ENCODE results near the gene ADSS2. TPM values are rescaled to one million over a fixed set of nuclear protein-coding genes. Genes with fewer than 3 reads are reported as not detected.
"Not testable (repeated sequence)": the region's sequence is repeated elsewhere in the genome, so short reads cannot be mapped to it uniquely, and the experiment has no call there.

The ADSS2 gene
- total RNA-seq, 1 experiment from 2014 or later = 73.9 TPM

GRCh38 chr1:244381878-244382565 lies 69.7 kb downstream of the ADSS2 start:
- H3K36me3 Mint-ChIP-seq (ENCODE audit: insufficient read depth, unreplicated experiment) = no peaks in the 10 kb centered on the region

DNA sequence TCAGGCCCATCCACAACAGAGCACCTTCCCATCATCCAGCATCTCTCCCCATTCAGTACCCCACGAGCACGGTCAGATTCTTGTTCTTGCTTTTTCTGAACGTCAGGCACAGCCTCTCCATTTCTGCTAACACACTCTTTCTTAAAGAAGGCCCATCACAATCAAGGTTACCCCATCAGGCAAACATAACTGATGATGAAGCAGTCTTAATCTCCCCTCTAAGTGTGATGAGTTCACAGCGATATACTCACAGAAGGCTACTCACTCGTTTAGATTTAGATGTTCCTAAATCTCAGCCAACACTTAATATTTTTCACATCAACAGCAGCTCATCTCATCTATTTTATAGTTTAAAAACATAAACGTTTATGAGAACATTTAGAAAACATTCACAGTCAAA lies 75.6 kb downstream of the ADSS2 start:
- POLR2A ChIA-PET = no interaction called here
- CTCF ChIA-PET = no interaction called here
- H3K4me1 ChIP-seq = no peaks in the 10 kb centered on the region
- Mint-ChIP-seq H3K9me3 (ENCODE audit: unreplicated experiment) (no peaks in the 10 kb centered on the region), H3K27ac (ENCODE audit: unreplicated experiment) (no peak overlapping the region), H3K4me3 (ENCODE audit: unreplicated experiment) (no peak overlapping the region), H3K27me3 (ENCODE audit: insufficient read depth, unreplicated experiment) (no peaks in the 10 kb centered on the region), H3K4me1 (ENCODE audit: low read depth, unreplicated experiment) (peaks cover 5% of the 10 kb centered on the region), H3K36me3 (ENCODE audit: insufficient read depth, unreplicated experiment) (no peaks in the 10 kb centered on the region)
- H3K27me3 ChIP-seq (replicated peaks; ENCODE audit: control insufficient read depth, insufficient read depth, low read length) = no peaks in the 10 kb centered on the region
- intact Hi-C loops (cut with micrococcal nuclease; ENCODE audit: unreplicated experiment) = no loop called here
- H3K36me3 ChIP-seq (ENCODE audit: control insufficient read depth, insufficient read depth, low read length) = no peaks in the 10 kb centered on the region
- DNase-seq = no peak
- TF ChIP-seq CTCF (IDR thresholded peaks at IDR 0.05; ENCODE audit: insufficient read depth in 1 of 2, low read depth in 1 of 2, low read length in 1 of 2, severe bottlenecking in 1 of 2, unreplicated experiment in 1 of 2) = no peak
- H3K4me3 ChIP-seq (ENCODE audit: low read depth, low read length) = no peak overlapping the region
- BruUV-seq (replicated peaks) = no TSS peak
- no peaks in the 10 kb centered on the region for H3K9me3 ChIP-seq

More at GRCh38 chr1:244381878-244382565, 69.7 kb downstream of the ADSS2 start:
- H3K9me3 Mint-ChIP-seq (ENCODE audit: unreplicated experiment) = no peaks in the 10 kb centered on the region
- no peak overlapping the region for H3K27ac Mint-ChIP-seq (ENCODE audit: unreplicated experiment)
- intact Hi-C loops (cut with micrococcal nuclease; ENCODE audit: unreplicated experiment) = no loop called here
- no peaks in the 10 kb centered on the region for H3K27me3 ChIP-seq (replicated peaks; ENCODE audit: control insufficient read depth, insufficient read depth, low read length)
- H3K4me3 Mint-ChIP-seq (ENCODE audit: unreplicated experiment) = no peak overlapping the region
- no peaks in the 10 kb centered on the region for H3K9me3 ChIP-seq
- no peak overlapping the region for H3K4me3 ChIP-seq (ENCODE audit: low read depth, low read length)
- no peaks in the 10 kb centered on the region for H3K36me3 ChIP-seq (ENCODE audit: control insufficient read depth, insufficient read depth, low read length)
- H3K4me1 Mint-ChIP-seq (ENCODE audit: low read depth, unreplicated experiment) = no peaks in the 10 kb centered on the region
- POLR2A ChIA-PET = no interaction called here
- no peak for TF ChIP-seq CTCF (IDR thresholded peaks at IDR 0.05; ENCODE audit: insufficient read depth in 1 of 2, low read depth in 1 of 2, low read length in 1 of 2, severe bottlenecking in 1 of 2, unreplicated experiment in 1 of 2)
- no TSS peak for BruUV-seq (replicated peaks)
- H3K27me3 Mint-ChIP-seq (ENCODE audit: insufficient read depth, unreplicated experiment) = no peaks in the 10 kb centered on the region
- CTCF ChIA-PET = interaction anchor here (0.6 kb wide), 1 partner anchor 11 kb away, joined by 3 read pairs; no protein-coding TSS in a partner anchor
- no peaks in the 10 kb centered on the region for H3K4me1 ChIP-seq
- no peak for DNase-seq

DNA sequence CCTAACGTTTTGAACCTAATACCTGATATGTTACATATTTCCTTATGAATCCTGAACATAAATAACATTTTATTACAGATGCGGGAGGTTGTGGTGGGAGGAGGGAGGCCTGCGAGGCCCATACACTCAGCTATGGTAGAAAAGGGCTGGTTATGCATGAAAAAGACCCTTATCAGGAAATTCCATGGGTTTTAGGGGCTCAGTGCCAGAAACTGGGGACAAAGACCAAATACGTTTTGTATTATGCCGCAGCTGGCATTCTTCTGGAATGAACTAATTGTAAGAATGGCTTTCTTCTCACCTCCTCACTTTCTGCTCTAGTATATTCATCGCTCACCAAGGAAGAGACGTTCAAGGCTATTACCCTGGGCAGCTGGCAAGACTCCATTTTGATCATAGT lies 76.7 kb downstream of the ADSS2 start:
- H3K9me3 Mint-ChIP-seq (ENCODE audit: unreplicated experiment) = no peaks in the 10 kb centered on the region
- H3K4me1 Mint-ChIP-seq (ENCODE audit: low read depth, unreplicated experiment) = peaks cover 15% of the 10 kb centered on the region
- H3K27ac Mint-ChIP-seq (ENCODE audit: unreplicated experiment) = no peak overlapping the region
- ChIA-PET CTCF (no interaction called here), POLR2A (no interaction called here)
- BruUV-seq (replicated peaks) = no TSS peak
- Histone ChIP-seq H3K27me3 (replicated peaks; ENCODE audit: control insufficient read depth, insufficient read depth, low read length) (no peaks in the 10 kb centered on the region), H3K4me1 (peaks cover under 1% of the 10 kb centered on the region; the same call in 1 of the 2 replicates), H3K36me3 (ENCODE audit: control insufficient read depth, insufficient read depth, low read length) (no peaks in the 10 kb centered on the region), H3K4me3 (ENCODE audit: low read depth, low read length) (no peak overlapping the region), H3K9me3 (no peaks in the 10 kb centered on the region)
- H3K27me3 Mint-ChIP-seq (ENCODE audit: insufficient read depth, unreplicated experiment) = no peaks in the 10 kb centered on the region
- no peaks in the 10 kb centered on the region for H3K36me3 Mint-ChIP-seq (ENCODE audit: insufficient read depth, unreplicated experiment)
- peak in 1 of 2 experiments; percentile 1 for DNase-seq
- intact Hi-C loops (cut with micrococcal nuclease; ENCODE audit: unreplicated experiment) = no loop called here
- H3K4me3 Mint-ChIP-seq (ENCODE audit: unreplicated experiment) = no peak overlapping the region
- TF ChIP-seq CTCF (IDR thresholded peaks at IDR 0.05; ENCODE audit: insufficient read depth in 1 of 2, low read depth in 1 of 2, low read length in 1 of 2, severe bottlenecking in 1 of 2, unreplicated experiment in 1 of 2) = no peak

- H3K27me3 Mint-ChIP-seq (ENCODE audit: insufficient read depth, unreplicated experiment); POLR2A ChIA-PET; H3K9me3 Mint-ChIP-seq (ENCODE audit: unreplicated experiment); H3K36me3 ChIP-seq (ENCODE audit: control insufficient read depth, insufficient read depth, low read length); H3K4me1 ChIP-seq; H3K27me3 ChIP-seq (replicated peaks; ENCODE audit: control insufficient read depth, insufficient read depth, low read length); H3K27ac Mint-ChIP-seq (ENCODE audit: unreplicated experiment); H3K9me3 ChIP-seq; intact Hi-C loops (cut with micrococcal nuclease; ENCODE audit: unreplicated experiment); BruUV-seq (replicated peaks); DNase-seq; H3K4me3 ChIP-seq (ENCODE audit: low read depth, low read length); CTCF ChIA-PET; H3K36me3 Mint-ChIP-seq (ENCODE audit: insufficient read depth, unreplicated experiment); H3K4me3 Mint-ChIP-seq (ENCODE audit: unreplicated experiment): not testable (repeated sequence)
- peaks cover 16% of the 10 kb centered on the region for H3K4me1 Mint-ChIP-seq (ENCODE audit: low read depth, unreplicated experiment)
Measured at GRCh38 chr1:244374484-244374883, 77.2 kb downstream of the ADSS2 start.
